IMR-90 (cell line): ENCODE measurements around the gene UAP1. TPM values are rescaled to one million over a fixed set of nuclear protein-coding genes. Genes with fewer than 3 reads are reported as not detected.

Source experiments
- ATAC-seq: fragments of 200-7000 bp; cut with Tn5 transposase; 2 replicates; pipeline ENCODE4 v1.9.1; 2020; ENCODE audit warnings: low read depth, mild to moderate bottlenecking, moderate library complexity
- BruUV-seq: library from RNA; stranded (reverse); fragments of 400-500 nt; replicated peaks from 2 replicates; lab custom pipeline; 2021; lab: Mats Ljungman, UMichigan
- CTCF ChIA-PET: fragments of 300-600 bp; formaldehyde crosslinking; extraction: SDS; loops from one replicate; lab custom pipeline; 2021; ENCODE audit warnings: antibody characterized with exemption; lab: Yijun Ruan, JAX
- POLR2A ChIA-PET: fragments of 300-600 bp; sonication (Branson Sonifier 250); formaldehyde crosslinking; loops from one replicate; lab custom pipeline; 2022; ENCODE audit warnings: antibody characterized with exemption; ENCODE audit not compliant: unreplicated experiment; lab: Charles Lee
- DNase-seq: peaks from one replicate; pipeline ENCODE4 v3.0.0; 2013
- H2AFZ ChIP-seq: replicated peaks from 2 replicates; pipeline ENCODE3; 2013; ENCODE audit warnings: low read length, mild to moderate bottlenecking; ENCODE audit not compliant: poor library complexity
- H2AK5ac ChIP-seq: 2 replicates; pipeline ENCODE4 v1.6.1; 2013; ENCODE audit warnings: low read depth, low read length, inconsistent platforms
- H2AK9ac ChIP-seq: replicated peaks from 2 replicates; pipeline ENCODE3; 2013; ENCODE audit warnings: mild to moderate bottlenecking, low read depth, low read length, moderate library complexity; ENCODE audit not compliant: poor library complexity
- H2BK120ac ChIP-seq: 2 replicates; pipeline ENCODE4 v1.6.1; 2013; ENCODE audit warnings: low read depth, low read length, inconsistent platforms
- H2BK15ac ChIP-seq: 3 replicates; pipeline ENCODE4 v1.6.1; 2013; ENCODE audit warnings: low read depth, low read length, inconsistent platforms
- H2BK20ac ChIP-seq: 2 replicates; pipeline ENCODE4 v1.6.1; 2013; ENCODE audit warnings: low read depth, mild to moderate bottlenecking, inconsistent platforms, low read length, moderate library complexity
- H2BK5ac ChIP-seq: 2 replicates; pipeline ENCODE4 v1.6.1; 2013; ENCODE audit warnings: mild to moderate bottlenecking, low read depth, low read length, inconsistent platforms; ENCODE audit not compliant: poor library complexity, severe bottlenecking
- H3K14ac ChIP-seq: replicated peaks from 2 replicates; pipeline ENCODE4 v1.6.1; 2013; ENCODE audit warnings: low read depth, low read length, inconsistent platforms
- H3K18ac ChIP-seq: 2 replicates; pipeline ENCODE4 v1.6.1; 2013; ENCODE audit warnings: low read depth, low read length, control low read depth
- H3K23ac ChIP-seq: 2 replicates; pipeline ENCODE4 v1.6.1; 2013; ENCODE audit warnings: low read depth, low read length, inconsistent platforms
- H3K27ac ChIP-seq: 2 replicates; pipeline ENCODE4 v1.5.1; 2013; ENCODE audit warnings: mild to moderate bottlenecking, control low read depth, low read length; ENCODE audit not compliant: insufficient read depth
- H3K27me3 ChIP-seq: 2 replicates; pipeline ENCODE4 v1.6.1; 2013; ENCODE audit warnings: low read length; ENCODE audit not compliant: control insufficient read depth, insufficient read depth
- H3K36me3 ChIP-seq: 2 replicates; pipeline ENCODE4 v1.6.1; 2013; ENCODE audit warnings: low read length, mixed read lengths; ENCODE audit not compliant: control insufficient read depth, insufficient read depth
- H3K4ac ChIP-seq: 2 replicates; pipeline ENCODE4 v1.6.1; 2013; ENCODE audit warnings: low read depth, low read length, inconsistent platforms
- H3K4me1 ChIP-seq: 2 replicates; pipeline ENCODE4 v1.6.1; 2013; ENCODE audit warnings: low read length, mixed read lengths; ENCODE audit not compliant: control insufficient read depth, insufficient read depth
- H3K4me2 ChIP-seq: 2 replicates; pipeline ENCODE4 v1.6.1; 2013; ENCODE audit warnings: low read depth, mild to moderate bottlenecking, control low read depth, low read length, moderate library complexity
- H3K4me3 ChIP-seq: 2 replicates; pipeline ENCODE4 v1.5.1; 2013; ENCODE audit warnings: low read depth, mild to moderate bottlenecking, control low read depth, low read length, moderate library complexity; ENCODE audit not compliant: insufficient read depth
- H3K56ac ChIP-seq: 2 replicates; pipeline ENCODE4 v1.6.1; 2013; ENCODE audit warnings: low read length, inconsistent platforms; ENCODE audit not compliant: insufficient read depth; ENCODE audit errors: extremely low read depth
- H3K79me1 ChIP-seq, 2 experiments: 2 replicates each; pipeline ENCODE4 v1.6.1; 2013; ENCODE audit warnings: low read length in 2 of 2, inconsistent platforms in 1 of 2, low read depth in 1 of 2
- H3K9ac ChIP-seq: 2 replicates; pipeline ENCODE4 v1.6.1; 2013; ENCODE audit warnings: low read depth, low read length, control low read depth
- H3K9me1 ChIP-seq: 2 replicates; pipeline ENCODE4 v1.6.1; 2013; ENCODE audit warnings: low read length, inconsistent platforms; ENCODE audit not compliant: insufficient read depth
- H3K9me3 ChIP-seq: 2 replicates; pipeline ENCODE4 v1.6.1; 2013; ENCODE audit warnings: low read length; ENCODE audit not compliant: control insufficient read depth, insufficient read depth
- H4K20me1 ChIP-seq: 2 replicates; pipeline ENCODE4 v1.6.1; 2013; ENCODE audit warnings: low read length, inconsistent platforms; ENCODE audit not compliant: insufficient read depth
- H4K5ac ChIP-seq: 2 replicates; pipeline ENCODE4 v1.6.1; 2013; ENCODE audit warnings: mild to moderate bottlenecking, low read depth, low read length, control low read depth
- H4K8ac ChIP-seq, 2 experiments: 2 replicates each; pipeline ENCODE4 v1.6.1; 2013; ENCODE audit warnings: low read depth in 2 of 2, low read length in 2 of 2, control low read depth in 1 of 2, inconsistent platforms in 1 of 2
- H4K91ac ChIP-seq: 2 replicates; pipeline ENCODE4 v1.6.1; 2013; ENCODE audit warnings: low read depth, low read length, inconsistent platforms; ENCODE audit not compliant: insufficient read depth
- BHLHE40 ChIP-seq: fragments of 150-350 bp; IDR thresholded peaks from 2 replicates; pipeline ENCODE4 v1.6.1; 2016; ENCODE audit warnings: mild to moderate bottlenecking, low read depth, low read length
- CEBPB ChIP-seq: IDR thresholded peaks from 2 replicates; pipeline ENCODE4 v1.6.1; 2012; ENCODE audit warnings: low read depth, low read length, improper control_type of control experiment
- CHD1 ChIP-seq: IDR thresholded peaks from 2 replicates; pipeline ENCODE4 v1.6.1; 2012; ENCODE audit warnings: low read depth, low read length, improper control_type of control experiment
- CTCF ChIP-seq: conservative IDR thresholded peaks from 2 replicates; pipeline ENCODE4 v1.5.1; 2012; ENCODE audit warnings: mild to moderate bottlenecking, low read depth, low read length, improper control_type of control experiment
- ELK1 ChIP-seq: fragments of 150-350 bp; IDR thresholded peaks from 2 replicates; pipeline ENCODE4 v1.6.1; 2016; ENCODE audit warnings: low read depth, mild to moderate bottlenecking, low read length, moderate library complexity, borderline replicate concordance
- FOS ChIP-seq: fragments of 150-350 bp; IDR thresholded peaks from 2 replicates; pipeline ENCODE4 v1.6.1; 2016; ENCODE audit warnings: low read depth, low read length
- MAFK ChIP-seq: IDR thresholded peaks from 2 replicates; pipeline ENCODE4 v1.6.1; 2012; ENCODE audit warnings: low read depth, low read length, improper control_type of control experiment
- MAZ ChIP-seq: IDR thresholded peaks from 2 replicates; pipeline ENCODE4 v1.6.1; 2012; ENCODE audit warnings: low read depth, mild to moderate bottlenecking, low read length, improper control_type of control experiment, moderate library complexity, borderline replicate concordance
- MXI1 ChIP-seq: IDR thresholded peaks from 2 replicates; pipeline ENCODE4 v1.6.1; 2012; ENCODE audit warnings: low read depth, mild to moderate bottlenecking, low read length, moderate library complexity, borderline replicate concordance
- NFE2L2 ChIP-seq: fragments of 150-350 bp; IDR thresholded peaks from 2 replicates; pipeline ENCODE4 v1.6.1; 2016; ENCODE audit warnings: low read depth, mild to moderate bottlenecking, low read length
- POLR2A ChIP-seq: IDR thresholded peaks from 2 replicates; pipeline ENCODE4 v1.6.1; 2012; ENCODE audit warnings: mild to moderate bottlenecking, low read depth, low read length
- RAD21 ChIP-seq: IDR thresholded peaks from 2 replicates; pipeline ENCODE4 v1.6.1; 2012; ENCODE audit warnings: low read length, improper control_type of control experiment
- RCOR1 ChIP-seq: IDR thresholded peaks from 2 replicates; pipeline ENCODE4 v1.6.1; 2012; ENCODE audit warnings: mild to moderate bottlenecking, low read length, improper control_type of control experiment; ENCODE audit not compliant: insufficient replicate concordance
- RFX5 ChIP-seq: IDR thresholded peaks from 2 replicates; pipeline ENCODE4 v1.8.0; 2012; ENCODE audit warnings: low read depth, mild to moderate bottlenecking, low read length, moderate library complexity
- SMC3 ChIP-seq: fragments of 150-350 bp; IDR thresholded peaks from 2 replicates; pipeline ENCODE4 v1.6.1; 2016; ENCODE audit warnings: low read depth, mild to moderate bottlenecking, antibody characterized with exemption, low read length, moderate library complexity
- USF2 ChIP-seq: fragments of 150-350 bp; IDR thresholded peaks from 2 replicates; pipeline ENCODE4 v1.6.1; 2017; ENCODE audit warnings: mild to moderate bottlenecking, antibody characterized with exemption, low read length, low read depth
- WGBS, 2 experiments: methylation state at CpG; one replicate each; pipeline versions ENCODE4 v1.1.5 to v1.1.7; 2013; ENCODE audit warnings: missing lambda C conversion rate in 2 of 2; ENCODE audit not compliant: insufficient read length in 1 of 2; ENCODE audit errors: extremely low coverage in 2 of 2; 5-methylcytosine and 5-hydroxymethylcytosine counted together
- dilution Hi-C: fragments of 300-500 bp; cut with HindIII; formaldehyde crosslinking; loops from one replicate; pipeline ENCODE4 v1.14.3; 2018; ENCODE audit warnings: low sequenced_read_pairs; ENCODE audit not compliant: unreplicated experiment
- in situ Hi-C: fragments of 300-500 bp; cut with MboI; formaldehyde crosslinking; loops from 3 replicates; pipeline ENCODE4 v1.14.3; 2019; ENCODE audit warnings: low sequenced_read_pairs, inconsistent platforms, mixed read lengths
- intact Hi-C: fragments of 100-400 bp; cut with micrococcal nuclease; formaldehyde crosslinking; loops from 2 replicates; pipeline ENCODE4 v1.10.0; 2022
- polyA plus RNA-seq, 3 experiments: library from polyadenylated mRNA; depleted of rRNA; stranded (reverse); fragments of >200 nt; gene quantifications; 2 replicates each; pipeline ENCODE4 v1.2.3, GENCODE V29; 2012; ENCODE audit warnings: low replicate concordance in 1 of 3
- total RNA-seq: library from RNA; depleted of rRNA; stranded (reverse); fragments of >200 nt; gene quantifications from 2 replicates; pipeline ENCODE4 v1.2.3, GENCODE V29; 2012

Gene UAP1
- total and polyA plus RNA-seq, 2 of the 4 experiments (the other 2 are of a cell fraction) = 93.4 to 196 TPM

- no CpG with 5 or more reads among the region's 1 CpG for WGBS, 2 experiments
- Histone ChIP-seq H3K4me1 (peaks cover 1% of the 10 kb centered on the region), H4K8ac (no peak overlapping the region), H2BK20ac (no peak overlapping the region), H2BK15ac (no peak overlapping the region), H2BK120ac (no peak overlapping the region), H3K14ac (peak overlapping the region; percentile 35; the same call in 1 of the 2 replicates), H2BK5ac (peak overlapping the region; percentile 2), H3K79me1 (peaks cover 13 to 64% of the 10 kb centered on the region in 2 experiments), H3K56ac (no peak overlapping the region), H3K36me3 (peaks cover 12% of the 10 kb centered on the region), H3K27ac (no peak overlapping the region), H4K20me1 (peaks cover 24% of the 10 kb centered on the region), H3K9ac (no peak overlapping the region), H4K5ac (no peak overlapping the region), H3K27me3 (no peaks in the 10 kb centered on the region), H3K4me2 (0 out of 2 replicates have a peak overlapping the region, but pooled peaks have one; percentile 14), H3K9me3 (no peaks in the 10 kb centered on the region), H4K91ac (no peak overlapping the region), H2AK5ac (no peak overlapping the region), H3K18ac (no peak overlapping the region), H3K9me1 (peaks cover 8% of the 10 kb centered on the region), H2AK9ac (no peak overlapping the region), H2AFZ (no peak overlapping the region), H3K4me3 (no peak overlapping the region), H3K23ac (no peak overlapping the region), H3K4ac (no peak overlapping the region)
- BruUV-seq = no TSS peak
- dilution Hi-C loops (no loop called here), in situ Hi-C loops (no loop called here), intact Hi-C loops (loop anchor here (1.0 kb wide), 1 partner anchor 47 kb away; no protein-coding TSS in a partner anchor)
- POLR2A ChIA-PET = no interaction called here
- TF ChIP-seq ELK1 (no peak), RFX5 (no peak), CTCF (no peak), MAFK (no peak), BHLHE40 (no peak), CEBPB (no peak), USF2 (no peak), RCOR1 (no peak), SMC3 (no peak), CHD1 (no peak), MAZ (no peak), POLR2A (no peak), MXI1 (no peak), RAD21 (no peak), FOS (no peak), NFE2L2 (no peak)
- CTCF ChIA-PET = no interaction called here
- ATAC-seq (no peak), DNase-seq (no peak)
Observed at GRCh38 chr1:162570718-162571117, 9.2 kb downstream of the UAP1 start.
